H1 (cell line): ENCODE data around the gene GMPR2. TPM values are rescaled to one million over a fixed set of nuclear protein-coding genes. Genes with fewer than 3 reads are reported as not detected.
"Not testable (repeated sequence)": the region's sequence is repeated elsewhere in the genome, so short reads cannot be mapped to it uniquely, and the experiment has no call there.

ENCODE experiments used
- CTCF ChIA-PET: fragments of 300-600 bp; sonication (Branson Sonifier 250); formaldehyde crosslinking; loops from one replicate; lab custom pipeline; 2021; ENCODE audit not compliant: partially characterized antibody; lab: Charles Lee
- POLR2A ChIA-PET: fragments of 300-600 bp; sonication (Branson Sonifier 250); formaldehyde crosslinking; loops from one replicate; lab custom pipeline; 2021; ENCODE audit warnings: inconsistent platforms; ENCODE audit not compliant: partially characterized antibody; lab: Charles Lee
- DNase-seq, 2 experiments: peaks; one replicate each; pipeline versions ENCODE4 v3.0.0 to v3.0.0-alpha.2; 2010 to 2022; ENCODE audit warnings: low spot score in 2 of 2, low read depth in 1 of 2, mixed read lengths in 1 of 2
- FAIRE-seq: peaks from 2 replicates; lab custom pipeline; 2011; peaks lifted over from hg19 to GRCh38; lab: Jason Lieb, UNC
- H2AFZ ChIP-seq: 2 replicates; pipeline ENCODE4 v1.8.1; 2012; ENCODE audit warnings: low read length, inconsistent platforms
- H2AK5ac ChIP-seq: 2 replicates; pipeline ENCODE4 v1.6.1; 2013; ENCODE audit warnings: low read depth, low read length
- H2BK120ac ChIP-seq: replicated peaks from 2 replicates; pipeline ENCODE3; 2013; ENCODE audit warnings: low read depth, low read length, inconsistent platforms
- H2BK12ac ChIP-seq: 2 replicates; pipeline ENCODE4 v1.6.1; 2013; ENCODE audit warnings: low read depth, low read length
- H2BK15ac ChIP-seq: 2 replicates; pipeline ENCODE4 v1.6.1; 2013; ENCODE audit warnings: low read length
- H2BK20ac ChIP-seq: 2 replicates; pipeline ENCODE4 v1.6.1; 2013; ENCODE audit warnings: low read length
- H2BK5ac ChIP-seq: 2 replicates; pipeline ENCODE4 v1.6.1; 2013; ENCODE audit warnings: low read depth, low read length
- H3K14ac ChIP-seq: 2 replicates; pipeline ENCODE4 v1.6.1; 2013; ENCODE audit warnings: inconsistent platforms; ENCODE audit not compliant: insufficient read length
- H3K18ac ChIP-seq: 2 replicates; pipeline ENCODE4 v1.6.1; 2013; ENCODE audit warnings: low read length; ENCODE audit errors: extremely low read depth
- H3K23ac ChIP-seq: 2 replicates; pipeline ENCODE4 v1.6.1; 2013; ENCODE audit warnings: inconsistent platforms; ENCODE audit not compliant: insufficient read length
- H3K23me2 ChIP-seq: 2 replicates; pipeline ENCODE4 v1.6.1; 2013; ENCODE audit warnings: low read depth, low read length
- H3K27ac ChIP-seq: 2 replicates; pipeline ENCODE4 v1.6.1; 2011; ENCODE audit warnings: low read depth, low read length, inconsistent platforms
- H3K27me3 ChIP-seq, 4 experiments: replicated peaks in 1 of 4; 1 replicate in 1 of 4; 2 replicates in 3 of 4; pipeline versions ENCODE4 v1.6.1 to v1.8.1; 2011 to 2013; ENCODE audit warnings: low read length in 3 of 4, mild to moderate bottlenecking in 3 of 4, inconsistent platforms in 2 of 4, mixed read lengths in 2 of 4, moderate library complexity in 1 of 4; ENCODE audit not compliant: control insufficient read depth in 3 of 4, insufficient read depth in 3 of 4; ENCODE audit errors: extremely low read depth in 1 of 4
- H3K36me3 ChIP-seq, 4 experiments: 2 replicates each; pipeline versions ENCODE4 v1.6.1 to v1.8.1; 2011 to 2013; ENCODE audit warnings: mild to moderate bottlenecking in 4 of 4, low read length in 3 of 4, moderate library complexity in 2 of 4, control low read depth in 1 of 4, inconsistent platforms in 1 of 4; ENCODE audit not compliant: insufficient read depth in 4 of 4, control insufficient read depth in 2 of 4
- H3K4ac ChIP-seq: replicated peaks from 2 replicates; pipeline ENCODE3; 2013; ENCODE audit warnings: low read length, low read depth, mixed read lengths, inconsistent platforms; ENCODE audit not compliant: insufficient read length
- H3K4me1 ChIP-seq, 4 experiments: replicated peaks in 1 of 4; 1 replicate in 1 of 4; 2 replicates in 3 of 4; pipeline versions ENCODE4 v1.6.1 to v1.8.1; 2011 to 2013; ENCODE audit warnings: low read length in 3 of 4, inconsistent platforms in 2 of 4, mixed read lengths in 1 of 4; ENCODE audit not compliant: insufficient read depth in 4 of 4, control insufficient read depth in 3 of 4
- H3K4me2 ChIP-seq, 2 experiments: 2 replicates each; pipeline versions ENCODE4 v1.6.1 to v1.8.1; 2011 to 2013; ENCODE audit warnings: low read depth in 2 of 2, low read length in 2 of 2, control low read depth in 1 of 2, inconsistent platforms in 1 of 2, mild to moderate bottlenecking in 1 of 2; ENCODE audit not compliant: insufficient read depth in 1 of 2
- H3K4me3 ChIP-seq, 4 experiments: fragments of 200-600, 300-600 bp in 1 of 4; sonication (generic), shearing (Covaris generic), sonication (Bioruptor Twin) in 1 of 4; 2 replicates each; pipeline versions ENCODE4 v1.5.1 to v1.8.1; 2011 to 2016; ENCODE audit warnings: low read length in 4 of 4, low read depth in 3 of 4, control low read depth in 2 of 4, inconsistent platforms in 2 of 4, mild to moderate bottlenecking in 2 of 4, mixed read lengths in 1 of 4, moderate library complexity in 1 of 4; ENCODE audit not compliant: insufficient read depth in 2 of 4; ENCODE audit errors: extremely low read depth in 1 of 4
- H3K56ac ChIP-seq: replicated peaks from 2 replicates; pipeline ENCODE3; 2013; ENCODE audit warnings: low read depth, mild to moderate bottlenecking, mixed read lengths, low read length, inconsistent platforms; ENCODE audit not compliant: insufficient read length
- H3K79me1 ChIP-seq: 2 replicates; pipeline ENCODE4 v1.6.1; 2013; ENCODE audit warnings: low read depth, low read length, control low read depth
- H3K79me2 ChIP-seq, 2 experiments: 2 replicates each; pipeline versions ENCODE4 v1.6.1 to v1.8.1; 2012 to 2013; ENCODE audit warnings: low read length in 2 of 2, mild to moderate bottlenecking in 2 of 2, inconsistent platforms in 1 of 2; ENCODE audit not compliant: insufficient read depth in 2 of 2, control insufficient read depth in 1 of 2
- H3K9ac ChIP-seq, 4 experiments: replicated peaks in 1 of 4; 1 replicate in 1 of 4; 2 replicates in 3 of 4; pipeline versions ENCODE4 v1.6.1 to v1.8.1; 2011 to 2013; ENCODE audit warnings: low read depth in 3 of 4, low read length in 3 of 4, control low read depth in 2 of 4, mild to moderate bottlenecking in 2 of 4, moderate library complexity in 2 of 4, inconsistent platforms in 1 of 4; ENCODE audit errors: extremely low read depth in 1 of 4
- H3K9me3 ChIP-seq, 2 experiments: 2 replicates each; pipeline versions ENCODE4 v1.6.1 to v1.8.1; 2012 to 2013; ENCODE audit warnings: mild to moderate bottlenecking in 2 of 2, moderate library complexity in 2 of 2, control low read depth in 1 of 2, inconsistent platforms in 1 of 2, low read depth in 1 of 2, low read length in 1 of 2, mixed read lengths in 1 of 2; ENCODE audit not compliant: insufficient read depth in 2 of 2
- H4K20me1 ChIP-seq, 2 experiments: replicated peaks in 1 of 2; 2 replicates each; pipeline versions ENCODE3 to v1.8.1; 2011 to 2013; ENCODE audit warnings: inconsistent platforms in 2 of 2, low read length in 2 of 2, mild to moderate bottlenecking in 1 of 2; ENCODE audit not compliant: insufficient read depth in 2 of 2, control insufficient read depth in 1 of 2
- H4K5ac ChIP-seq: 2 replicates; pipeline ENCODE4 v1.6.1; 2013; ENCODE audit warnings: low read length, low read depth, mixed read lengths, inconsistent platforms; ENCODE audit not compliant: insufficient read length
- H4K8ac ChIP-seq: 2 replicates; pipeline ENCODE4 v1.8.0; 2013; ENCODE audit warnings: mild to moderate bottlenecking, moderate library complexity, low read length, inconsistent platforms; ENCODE audit not compliant: insufficient read depth; ENCODE audit errors: extremely low read depth
- H4K91ac ChIP-seq: replicated peaks from 2 replicates; pipeline ENCODE3; 2013; ENCODE audit warnings: low read length, mixed read lengths, inconsistent platforms; ENCODE audit not compliant: insufficient read length
- WGBS, 2 experiments: shearing (Covaris generic) in 1 of 2; methylation state at CpG; one replicate each; pipeline versions ENCODE4 v1.1.6 to v1.1.7; 2013 to 2015; ENCODE audit warnings: low lambda C conversion rate in 2 of 2, mixed read lengths in 2 of 2, inconsistent platforms in 1 of 2, low coverage in 1 of 2, missing lambda C conversion rate in 1 of 2; ENCODE audit not compliant: insufficient replicate concordance in 2 of 2, insufficient coverage in 1 of 2, insufficient read length in 1 of 2; ENCODE audit errors: extremely low coverage in 1 of 2, missing lambda C conversion rate in 1 of 2; 5-methylcytosine and 5-hydroxymethylcytosine counted together
- polyA plus RNA-seq, 7 experiments: library from polyadenylated mRNA; depleted of rRNA in 3 of 7; stranded (reverse) in 5 of 7; unstranded in 2 of 7; fragments of >200 nt in 5 of 7; fragments of 200-250 nt in 2 of 7; gene quantifications; 1 replicate in 5 of 7; 2 replicates in 1 of 7; 4 replicates in 1 of 7; pipeline versions ENCODE4 v1.2.1 to v1.2.3, GENCODE V29; 2011 to 2013; ENCODE audit warnings: missing spikeins in 2 of 7, mixed read lengths in 2 of 7
- total RNA-seq: library from RNA; stranded (reverse); fragmentation: NEBNext Ultra II Directional; extraction: Animal tissue kit (Norgen Biotek cat#: 25700); gene quantifications from 2 replicates; pipeline ENCODE4 v1.2.1, GENCODE V29; 2021

The GMPR2 gene
- total and polyA plus RNA-seq, 2 of the 8 experiments (the other 6 are each of a cell fraction or from before 2014, with no cell fraction given) = 61.6 to 85.3 TPM

GRCh38 chr14:24203249-24203886 lies 29.4 kb upstream of the GMPR2 start:
- not testable (repeated sequence) for H3K27me3 ChIP-seq, FAIRE-seq, H3K14ac ChIP-seq, H3K4me1 ChIP-seq, H2BK20ac ChIP-seq, H3K79me2 ChIP-seq, DNase-seq, H2AFZ ChIP-seq, H2BK15ac ChIP-seq, H3K23me2 ChIP-seq, H3K23ac ChIP-seq, H4K20me1 ChIP-seq, H3K18ac ChIP-seq, H3K79me1 ChIP-seq, H3K56ac ChIP-seq, H4K8ac ChIP-seq, H4K91ac ChIP-seq, H3K9me3 ChIP-seq
- 0 out of 2 replicates have a peak overlapping the region, but pooled peaks have one; percentile 33 for H2AK5ac ChIP-seq
- peak overlapping the region; percentile 89; the same call in 1 of the 2 replicates for H2BK5ac ChIP-seq
- H2BK120ac ChIP-seq = peak overlapping the region; percentile 86
- 88% methylated on average over 16 of the region's 16 CpGs; no CpG with 5 or more reads in 1 of the 2 experiments for WGBS, 2 experiments
- peaks cover 9 to 39% (median 25%) of the 10 kb centered on the region in 4 experiments; a peak in 7 of 8 replicates for H3K36me3 ChIP-seq
- H2BK12ac ChIP-seq = peak overlapping the region; percentile 88; the same call in 1 of the 2 replicates
- peak overlapping the region; percentile 63; the same call in 1 of the 2 replicates for H3K27ac ChIP-seq
- peak overlapping the region; percentile 45 to 48; a peak in 2 of 4 replicates for H3K4me2 ChIP-seq
- peak overlapping the region in 1 of 4 experiments; percentile 32; a peak in 1 of 7 replicates for H3K9ac ChIP-seq
- H3K4me3 ChIP-seq = peak overlapping the region in 1 of 4 experiments; percentile 36; a peak in 2 of 8 replicates
- POLR2A ChIA-PET = interaction anchor here (0.7 to 5.0 kb wide), 9 partner anchors 8 to 102 kb away, joined by 3 to 24 read pairs (median 6); partner anchors contain the start of genes CHMP4A, IPO4, MDP1 and REC8
- CTCF ChIA-PET = interaction anchor here (1.0 to 2.3 kb wide), 2 partner anchors 11 to 14 kb away, joined by 3 to 9 read pairs; partner anchors contain the start of gene CHMP4A
- H4K5ac ChIP-seq = peak overlapping the region; percentile 50
- H3K4ac ChIP-seq = peak overlapping the region; percentile 74
